HG03571 (cell line): ENCODE measurements around the gene TRABD2B.

Experiments
- ATAC-seq: cut with Tn5 transposase; IDR thresholded peaks from one replicate; pipeline ENCODE4 v1.9.1; 2021; ENCODE audit not compliant: unreplicated experiment

Gene TRABD2B

DNA sequence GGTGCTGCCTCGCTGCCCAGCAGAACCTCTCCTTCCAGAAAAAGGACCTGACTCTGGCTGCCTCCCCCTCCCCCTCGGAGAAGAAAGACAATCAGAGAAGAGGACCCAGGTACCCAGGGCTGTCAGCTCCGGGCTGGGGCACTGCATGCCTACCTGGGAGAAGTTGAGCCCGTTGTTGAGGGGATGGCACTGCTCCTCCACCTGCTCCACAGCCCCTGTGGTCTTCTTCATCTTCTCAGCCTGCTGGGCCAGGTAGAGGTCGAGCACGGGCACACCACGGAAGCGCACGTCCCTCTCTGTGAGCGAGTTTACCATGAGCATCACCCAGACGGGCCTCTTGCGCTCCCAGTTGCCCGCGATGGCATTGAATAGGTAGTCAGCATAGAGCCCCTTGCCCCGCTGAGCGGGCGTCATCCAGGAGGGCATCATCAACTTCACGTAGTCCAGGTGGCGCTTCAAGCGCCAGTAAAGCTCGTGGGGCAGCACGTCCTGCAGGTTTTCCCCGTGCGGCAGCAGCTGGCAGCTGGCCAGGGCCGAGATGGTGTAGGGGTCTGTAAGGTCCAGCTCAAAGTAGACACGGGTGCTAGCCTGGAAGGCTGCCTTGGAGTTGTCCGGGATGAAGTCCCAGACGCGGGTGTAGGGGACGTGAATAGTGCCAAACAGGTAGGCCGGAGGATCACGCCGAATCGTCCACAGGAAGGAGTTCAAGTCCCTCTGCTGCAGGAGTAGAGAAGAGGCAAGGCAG is 3.1 kb downstream of the TRABD2B start:
- no peak for ATAC-seq

DNA sequence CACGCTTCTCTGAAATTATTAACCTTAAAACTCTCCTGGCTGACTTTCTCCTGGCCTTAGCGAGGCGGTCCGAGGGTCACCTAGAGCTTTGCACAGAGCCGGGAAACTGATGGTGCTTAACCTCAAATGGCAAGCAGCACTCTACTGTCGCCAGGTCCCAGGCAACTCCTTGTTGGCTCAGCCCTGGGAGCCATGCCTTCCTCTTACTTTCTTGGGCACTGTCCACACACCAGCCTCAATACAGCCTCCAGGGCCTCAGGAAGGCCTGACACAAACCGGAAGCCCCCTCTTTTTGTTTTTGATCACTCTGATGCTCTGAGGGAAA is 3.8 kb downstream of the TRABD2B start:
- no peak for ATAC-seq

DNA sequence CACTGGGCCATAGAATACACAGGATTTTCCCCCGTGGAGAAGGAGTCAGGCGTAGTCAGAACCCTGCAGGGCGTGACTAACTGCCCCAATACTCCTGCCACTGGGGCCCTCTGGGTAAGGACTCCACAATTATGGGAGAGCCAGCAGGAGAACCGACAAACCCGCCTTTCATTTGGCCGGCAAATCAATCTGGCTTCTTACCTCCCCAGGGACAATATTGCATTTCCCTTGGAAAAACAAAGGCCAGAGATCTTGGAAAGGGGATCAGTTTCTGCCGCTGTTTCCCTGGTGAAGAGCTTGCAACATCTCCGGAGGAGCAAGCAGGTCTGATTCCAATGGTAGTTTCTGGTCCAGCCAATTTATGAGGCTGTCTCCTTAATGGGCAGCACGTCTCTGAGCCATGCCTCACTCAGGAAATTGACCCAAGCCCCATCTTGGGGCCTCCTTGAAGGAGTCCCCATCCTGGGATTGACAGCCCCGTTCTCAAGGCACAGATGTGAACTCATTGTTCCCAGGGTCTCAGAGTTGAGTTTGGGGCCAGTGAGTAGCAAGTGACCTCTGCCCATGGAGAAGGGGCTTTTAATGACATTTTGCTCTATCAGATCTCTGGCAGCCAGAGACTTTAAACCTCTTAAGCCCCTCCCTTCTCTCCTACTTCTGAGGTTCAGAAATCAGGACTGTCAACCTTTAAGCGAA is 4.3 kb downstream of the TRABD2B start:
- no peak for ATAC-seq

DNA sequence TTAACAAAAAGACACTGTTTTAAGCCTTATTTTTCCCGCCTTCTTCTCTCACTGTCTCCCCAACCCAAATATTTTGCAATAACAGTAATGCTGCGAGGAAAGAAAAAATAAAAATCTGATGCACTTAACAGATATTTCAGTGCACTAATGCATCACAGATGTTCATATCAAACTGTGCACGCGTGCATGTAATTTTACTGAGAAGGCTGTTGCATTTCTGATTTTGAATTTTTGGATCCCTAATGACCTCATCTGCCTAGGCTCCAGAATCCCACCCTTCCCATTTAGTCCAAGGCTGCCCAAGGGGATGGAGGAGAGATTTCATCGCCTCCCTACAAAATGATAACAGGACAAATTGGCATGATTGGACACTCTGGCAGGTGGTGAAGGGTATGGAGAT is 5.5 kb downstream of the TRABD2B start:
- no peak for ATAC-seq

DNA sequence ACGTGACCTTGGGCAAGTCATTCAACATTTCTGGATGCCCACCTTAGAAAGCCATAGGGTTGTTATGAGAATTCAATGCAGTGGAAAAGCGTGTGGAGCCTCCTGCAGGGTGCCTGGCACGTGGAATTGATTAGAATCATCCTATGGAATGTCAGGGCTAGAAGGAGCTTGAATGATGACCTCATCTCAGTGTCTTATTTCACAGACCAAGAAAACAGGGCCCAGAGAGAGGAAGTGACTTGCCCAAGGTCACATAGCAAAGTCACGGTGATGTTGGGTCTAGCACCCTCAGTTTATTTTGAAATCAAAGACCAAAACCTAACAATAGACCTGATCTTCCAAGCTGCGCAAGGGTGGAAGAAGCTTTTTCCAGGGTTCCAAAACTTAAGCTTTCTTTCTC is 6.0 kb downstream of the TRABD2B start:
- no peak for ATAC-seq

DNA sequence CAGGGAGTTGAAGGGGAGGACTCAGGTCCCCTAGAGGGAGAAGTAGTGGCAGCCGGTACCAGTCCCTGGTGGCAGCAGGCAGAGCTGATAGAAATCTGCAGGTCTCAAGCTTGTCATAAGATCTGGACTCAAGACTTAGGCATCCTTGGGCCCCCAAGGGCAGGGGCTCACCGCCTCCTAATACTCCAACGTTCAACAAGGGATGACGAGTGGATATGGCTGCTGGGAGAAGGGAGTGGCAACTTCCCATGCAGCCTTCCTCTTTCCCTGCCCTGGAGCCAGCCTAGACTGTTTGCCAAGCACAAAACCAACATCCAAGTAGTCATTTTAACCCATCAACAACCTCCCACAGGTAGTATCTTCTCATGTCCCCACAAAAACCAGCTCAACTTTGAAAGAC is 6.9 kb downstream of the TRABD2B start:
- no peak for ATAC-seq

DNA sequence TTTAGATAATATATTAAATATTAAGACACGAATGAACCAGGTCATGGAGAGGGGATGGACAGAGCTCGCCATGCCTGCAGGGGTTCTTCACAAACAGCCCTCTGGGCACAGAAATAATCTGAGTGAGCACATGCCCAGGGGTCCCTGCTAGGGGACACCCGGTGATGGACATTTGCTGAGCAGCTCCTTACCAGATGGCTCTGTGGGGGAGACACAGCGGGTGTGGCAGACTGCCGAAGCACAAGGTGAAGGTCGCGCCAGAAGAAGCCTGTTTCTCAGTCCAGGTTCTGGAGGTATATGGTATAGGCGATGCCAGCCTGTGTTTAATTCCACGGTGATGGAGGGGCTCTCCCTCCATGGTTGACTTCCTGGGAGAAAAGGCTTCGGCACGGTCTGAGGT is 9.6 kb downstream of the TRABD2B start:
- ATAC-seq, result no peak

DNA sequence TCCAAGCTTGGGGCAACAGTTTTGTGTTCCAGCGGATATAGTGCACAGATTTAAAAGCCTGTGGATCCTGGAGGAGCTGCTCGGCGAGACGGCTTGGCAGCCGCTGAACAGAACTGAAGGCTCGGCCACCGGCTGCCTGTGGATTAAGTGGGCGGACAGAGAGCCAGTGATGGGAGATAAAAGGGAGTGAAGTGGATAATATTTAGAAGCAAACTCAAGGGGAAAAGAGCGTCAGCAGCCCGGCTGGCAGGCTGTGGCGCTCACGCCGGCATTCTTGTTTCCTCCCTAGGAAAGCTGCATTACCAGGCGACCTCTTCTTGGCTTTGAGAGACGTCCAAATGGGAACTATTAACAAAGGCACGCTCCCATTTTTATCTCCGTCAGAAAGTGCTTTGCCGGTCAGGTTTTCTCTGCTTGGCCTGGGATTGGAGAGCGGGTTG is 10.4 kb downstream of the TRABD2B start:
- ATAC-seq, result no peak

DNA sequence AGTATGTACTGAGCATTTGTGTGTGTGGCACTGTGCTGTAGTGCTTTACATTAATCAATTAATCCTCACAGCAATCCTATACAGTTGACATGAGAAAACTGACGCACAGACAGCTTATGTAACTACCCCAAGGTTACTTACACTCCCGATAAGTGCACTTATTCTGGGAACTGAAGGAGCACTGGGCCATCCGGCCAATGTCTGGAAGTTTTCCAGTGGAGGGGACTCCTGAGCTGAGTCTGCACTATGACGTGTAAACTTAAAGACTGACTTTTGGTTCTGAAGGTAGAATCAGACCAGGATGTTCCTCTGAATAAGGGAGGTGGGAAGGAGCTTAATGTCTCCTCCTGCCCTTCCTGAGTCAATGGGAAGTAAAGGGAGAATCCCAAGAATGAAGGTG is 12.2 kb downstream of the TRABD2B start:
- ATAC-seq, result no peak

DNA sequence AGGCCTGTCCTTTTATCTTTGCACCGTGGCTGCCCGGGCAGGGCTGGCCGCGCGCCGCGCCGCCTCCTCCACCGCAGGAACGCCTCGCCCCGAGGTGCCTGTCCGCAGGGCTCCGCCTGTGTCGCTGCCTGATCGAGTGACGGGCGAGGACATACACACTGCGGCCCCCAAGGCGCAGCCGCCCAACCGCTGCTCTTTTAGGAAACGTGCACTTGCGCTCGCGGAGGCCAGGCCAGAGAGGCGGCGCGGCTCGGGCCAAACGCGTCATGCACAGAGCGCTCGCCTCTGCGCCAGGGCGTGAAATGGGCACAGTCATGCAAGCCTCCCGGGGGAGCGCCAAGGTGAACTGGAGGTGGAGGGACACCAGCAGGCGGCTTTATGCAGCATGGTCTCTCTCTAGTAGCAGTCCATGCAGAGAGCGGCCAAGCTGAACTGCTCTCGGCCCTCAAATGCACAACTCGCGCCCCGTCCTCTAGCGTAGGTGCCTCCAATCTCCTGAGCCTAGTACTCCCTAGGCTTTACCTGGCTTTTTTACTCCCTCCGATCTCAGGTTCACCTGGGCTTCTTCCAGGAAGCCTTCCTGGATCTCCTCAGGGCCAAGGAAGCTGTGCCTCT is 12.9 kb downstream of the TRABD2B start:
- ATAC-seq, result no peak

DNA sequence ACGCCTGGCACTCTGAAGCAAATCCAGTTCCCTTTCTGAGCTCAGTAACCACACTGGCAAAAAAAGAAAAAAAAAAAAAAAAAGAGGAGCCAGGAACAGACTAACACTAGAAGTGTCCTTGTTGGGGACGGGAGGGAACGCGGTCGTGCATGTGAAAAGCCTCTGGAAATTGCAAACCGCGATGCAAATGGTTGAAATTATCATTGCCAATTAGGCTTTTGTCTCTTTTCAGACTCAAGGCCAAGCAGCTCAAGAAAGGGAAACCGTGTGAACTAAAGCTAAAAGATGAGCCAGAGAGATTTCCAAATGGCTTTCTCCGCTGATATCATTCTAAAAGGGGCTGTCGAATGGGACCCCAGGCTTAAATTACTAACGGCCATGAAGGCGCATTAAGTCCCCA is 13.5 kb downstream of the TRABD2B start:
- no peak for ATAC-seq

DNA sequence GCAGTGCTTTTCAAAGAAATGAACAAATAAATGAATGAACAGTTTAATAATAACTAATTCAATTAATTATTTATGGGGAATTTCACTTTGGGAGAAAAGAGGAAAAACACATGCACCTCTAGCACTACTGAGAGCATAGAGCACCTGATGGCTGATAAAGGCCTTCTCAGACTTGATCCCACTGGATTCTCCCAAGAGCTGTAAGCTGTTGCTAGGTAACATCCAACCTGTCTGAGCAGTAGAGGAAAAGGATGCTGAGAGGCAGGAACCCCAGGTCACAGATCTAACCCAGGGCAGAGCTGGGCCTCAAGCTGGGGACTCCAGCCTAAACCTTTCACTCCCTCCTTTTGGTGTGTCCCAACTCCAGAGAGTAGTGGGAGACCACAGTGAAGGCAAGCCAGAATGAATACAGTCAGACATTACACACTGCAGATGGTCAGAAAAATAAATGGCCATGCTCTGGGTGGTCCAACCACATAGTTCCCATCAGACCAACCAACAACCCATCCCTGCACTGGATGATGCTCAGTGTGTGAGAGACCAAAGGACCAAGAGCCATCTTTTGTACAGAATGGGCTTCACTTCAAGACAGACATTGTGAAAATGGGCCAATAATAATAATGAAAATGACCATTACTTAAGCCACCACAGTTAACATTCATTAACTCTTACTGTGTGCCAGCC is 15.4 kb downstream of the TRABD2B start:
- no peak for ATAC-seq

DNA sequence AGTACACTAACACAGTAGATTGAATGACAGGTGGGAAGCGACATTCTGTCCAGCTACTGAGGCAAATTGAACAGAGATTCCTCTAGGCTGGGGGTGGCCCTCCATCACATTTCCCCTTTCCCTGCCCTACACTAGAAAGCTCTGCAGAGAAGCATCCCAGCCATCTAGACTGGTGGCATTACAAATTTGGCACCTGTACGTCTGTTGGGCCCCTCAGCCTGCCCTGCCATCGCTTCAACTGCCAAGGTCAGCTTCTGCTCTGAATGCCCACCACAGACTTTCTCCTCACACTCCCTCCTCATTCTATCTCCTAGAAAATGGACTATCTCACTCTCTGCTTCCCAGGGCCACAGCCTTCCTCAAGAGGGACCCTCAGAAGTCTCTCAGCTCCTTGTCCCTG is 16.7 kb downstream of the TRABD2B start:
- ATAC-seq, result no peak

DNA sequence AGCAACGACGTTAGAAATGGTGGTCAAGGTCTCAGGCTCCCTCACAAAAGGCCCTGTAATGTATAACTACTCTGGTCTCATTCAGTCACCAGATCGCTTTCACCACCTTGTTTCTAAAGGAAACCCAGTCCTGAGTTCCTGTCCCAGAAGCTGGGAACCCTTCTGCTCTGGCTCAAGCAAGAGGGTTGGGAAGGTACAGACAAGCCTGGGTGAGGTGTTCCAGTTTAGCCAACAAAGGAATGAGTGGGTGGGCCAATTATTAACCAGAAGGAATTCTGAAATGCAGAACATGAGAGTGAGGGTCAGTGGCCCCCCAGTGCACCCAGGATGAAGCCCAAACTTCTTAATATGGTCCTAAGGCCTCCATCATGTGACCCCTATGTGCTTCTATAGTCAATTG is 17.5 kb downstream of the TRABD2B start:
- no peak for ATAC-seq

DNA sequence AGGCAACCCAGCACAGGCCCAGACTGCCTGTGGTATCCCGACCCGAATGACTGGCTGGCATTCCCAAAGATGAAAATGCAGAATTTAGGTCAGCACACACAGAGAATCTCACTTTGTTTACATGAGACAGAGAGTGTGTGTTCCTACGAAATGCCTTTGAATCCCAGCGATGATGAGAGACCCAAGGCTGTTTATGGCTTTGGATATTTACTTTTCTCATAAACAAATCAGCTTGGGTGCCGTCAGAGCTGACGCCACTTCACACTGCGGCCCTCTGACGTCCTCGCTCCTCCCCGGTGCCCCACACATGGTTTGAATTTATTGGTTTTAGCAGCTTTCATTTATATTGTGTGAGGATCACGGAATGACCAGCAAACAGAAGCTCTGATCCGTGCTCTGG is 18.7 kb downstream of the TRABD2B start:
- ATAC-seq, result no peak

DNA sequence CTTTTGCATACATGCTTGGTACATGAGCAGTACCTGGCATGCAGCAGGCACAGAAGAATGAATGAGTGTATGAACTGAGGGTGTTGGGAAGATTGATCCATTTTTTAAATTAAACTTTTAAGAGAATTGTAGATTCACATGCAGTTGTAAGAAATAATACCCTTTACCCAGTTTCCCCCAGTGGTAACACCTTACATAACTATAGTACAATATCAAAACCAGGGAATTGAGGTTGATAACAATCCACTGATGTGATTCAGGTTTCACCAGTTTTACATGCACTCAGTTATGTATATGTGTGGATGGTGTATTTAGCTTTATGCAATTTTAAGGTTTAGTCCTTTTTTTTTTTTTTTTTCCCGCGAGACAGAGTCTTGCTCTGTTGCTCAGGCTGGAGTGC is 20.5 kb downstream of the TRABD2B start:
- ATAC-seq, result no peak

DNA sequence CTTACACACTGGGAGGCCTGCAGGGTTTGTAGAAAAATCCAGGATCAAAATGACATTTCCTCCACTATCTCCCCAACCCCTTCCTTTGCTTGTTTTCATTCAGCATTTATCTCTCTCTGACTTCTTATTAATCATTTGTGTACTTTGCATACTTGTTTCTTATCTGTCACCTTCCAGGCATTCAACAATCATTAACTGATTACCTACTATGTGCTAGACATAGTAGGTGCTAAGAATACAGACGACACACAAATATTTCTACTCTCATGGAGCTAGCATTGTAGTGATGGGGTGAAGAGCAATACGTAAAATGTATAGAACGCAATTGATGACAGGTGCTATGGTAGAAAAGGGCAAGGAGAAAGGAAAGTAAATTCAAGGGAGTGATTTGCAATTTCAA is 20.9 kb downstream of the TRABD2B start:
- no peak for ATAC-seq

DNA sequence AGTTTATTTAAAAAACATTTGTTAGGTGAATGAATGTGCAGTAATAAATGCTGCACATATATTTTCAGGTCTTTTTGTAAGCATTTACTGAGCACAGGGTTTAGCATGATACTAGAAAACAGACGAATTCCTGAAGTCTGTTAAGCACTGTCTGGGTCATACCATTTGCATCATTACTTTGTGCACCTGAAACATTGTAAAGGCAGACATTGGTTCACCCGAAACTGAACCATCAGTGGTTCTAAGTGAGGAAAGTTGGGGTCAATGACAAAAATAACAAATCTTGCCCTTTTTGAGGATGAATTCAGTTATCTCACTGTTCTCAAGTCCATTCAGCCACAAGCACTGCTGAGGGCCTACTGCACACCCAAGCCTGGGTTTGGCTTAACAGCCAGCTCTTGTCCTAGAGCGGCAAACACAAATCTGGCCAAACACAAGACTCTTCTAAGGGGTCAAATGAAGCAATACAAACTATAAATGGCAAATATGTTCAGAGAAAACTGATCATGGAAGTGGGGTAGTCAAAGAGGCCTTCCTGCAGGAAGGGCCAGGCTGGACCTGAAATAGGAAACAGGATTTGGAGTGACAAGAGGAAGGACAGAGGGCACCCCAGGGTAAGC is 21.8 kb downstream of the TRABD2B start:
- no peak for ATAC-seq

DNA sequence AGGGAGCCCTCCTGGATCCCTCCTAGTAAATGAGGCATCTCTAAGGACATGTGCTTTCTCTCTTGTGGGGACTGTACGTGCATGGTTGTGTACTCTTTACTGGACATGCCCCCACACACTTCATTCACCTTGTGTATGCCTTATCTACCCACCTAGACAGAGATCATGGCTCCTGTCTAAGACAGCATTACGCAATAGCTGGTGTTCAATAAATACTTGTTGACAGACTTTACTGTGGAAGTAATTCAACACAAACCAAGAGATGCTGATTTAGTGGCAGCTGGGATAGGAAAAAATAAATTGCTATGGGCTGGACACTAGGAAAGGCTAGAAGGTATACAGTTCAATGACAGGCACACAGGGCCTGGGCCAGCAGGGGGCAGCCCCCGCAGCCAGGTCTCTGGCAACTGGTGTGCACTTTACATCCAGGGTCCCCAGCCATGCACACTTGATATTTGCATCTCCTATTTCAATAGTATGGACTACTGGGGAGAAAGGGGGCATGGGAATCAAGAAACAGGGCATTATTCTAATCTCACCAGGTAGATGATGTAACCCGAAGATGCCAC is 24.2 kb downstream of the TRABD2B start:
- ATAC-seq, result no peak

DNA sequence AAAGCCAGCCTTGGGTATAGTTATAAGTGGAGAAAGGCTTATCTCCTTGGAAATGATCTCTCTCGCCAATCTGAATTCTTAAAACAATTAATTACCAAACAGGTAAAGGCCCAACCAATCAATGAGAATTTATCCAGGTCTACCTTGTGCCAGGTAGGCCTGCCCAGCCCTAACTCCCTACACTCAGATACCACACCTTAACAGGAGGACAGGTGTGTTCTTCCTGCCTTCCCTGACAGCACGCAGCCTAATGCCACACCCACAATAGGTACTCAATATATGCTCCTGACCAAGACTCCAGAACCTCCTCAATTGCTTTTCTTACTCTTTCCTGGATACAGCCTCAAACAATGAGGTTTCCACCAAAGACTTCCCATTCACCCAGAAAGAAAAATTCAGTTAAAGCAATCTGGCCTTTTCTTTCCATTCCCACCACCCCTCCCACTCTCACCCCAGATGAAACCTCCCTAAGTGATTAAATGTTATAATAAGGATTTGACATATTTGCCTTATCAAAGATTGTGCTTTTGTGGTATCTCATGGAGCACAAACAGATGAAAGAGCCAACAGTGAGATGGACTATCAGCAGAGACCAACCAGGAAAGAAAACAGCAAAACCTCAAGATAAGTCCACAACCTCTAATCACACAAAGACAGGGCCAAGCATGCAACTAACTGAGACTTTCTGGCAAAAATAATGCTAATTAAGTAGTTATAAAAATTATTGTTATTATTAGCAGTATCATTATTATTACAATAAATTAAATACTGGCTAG is 25.6 kb downstream of the TRABD2B start:
- no peak for ATAC-seq
